ENCODE measurements around the gene GALNT2.

Gene GALNT2

DNA sequence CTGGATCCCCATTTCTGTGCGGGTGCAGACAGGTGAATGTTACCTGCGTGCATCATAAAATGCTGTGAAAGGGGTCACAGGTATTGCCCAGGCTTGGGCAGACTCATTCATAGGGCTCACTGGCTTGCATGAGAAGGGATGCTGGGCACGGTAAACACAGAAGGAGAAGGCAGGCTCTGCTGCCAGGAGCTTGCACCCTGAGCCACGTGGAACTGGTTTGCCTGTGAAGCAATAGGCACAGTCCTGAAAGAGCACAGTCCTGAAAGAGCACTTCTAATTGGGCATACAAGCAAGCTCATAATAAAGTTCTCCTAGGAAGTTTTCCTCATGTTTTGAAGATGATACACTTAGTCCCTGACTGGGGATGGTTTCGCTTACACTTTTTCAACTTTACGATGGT lies 40.9 kb downstream of the GALNT2 start:
- no peak for DNase-seq (ENCODE audit: low read depth)
- TF ChIP-seq, protein P1, sequence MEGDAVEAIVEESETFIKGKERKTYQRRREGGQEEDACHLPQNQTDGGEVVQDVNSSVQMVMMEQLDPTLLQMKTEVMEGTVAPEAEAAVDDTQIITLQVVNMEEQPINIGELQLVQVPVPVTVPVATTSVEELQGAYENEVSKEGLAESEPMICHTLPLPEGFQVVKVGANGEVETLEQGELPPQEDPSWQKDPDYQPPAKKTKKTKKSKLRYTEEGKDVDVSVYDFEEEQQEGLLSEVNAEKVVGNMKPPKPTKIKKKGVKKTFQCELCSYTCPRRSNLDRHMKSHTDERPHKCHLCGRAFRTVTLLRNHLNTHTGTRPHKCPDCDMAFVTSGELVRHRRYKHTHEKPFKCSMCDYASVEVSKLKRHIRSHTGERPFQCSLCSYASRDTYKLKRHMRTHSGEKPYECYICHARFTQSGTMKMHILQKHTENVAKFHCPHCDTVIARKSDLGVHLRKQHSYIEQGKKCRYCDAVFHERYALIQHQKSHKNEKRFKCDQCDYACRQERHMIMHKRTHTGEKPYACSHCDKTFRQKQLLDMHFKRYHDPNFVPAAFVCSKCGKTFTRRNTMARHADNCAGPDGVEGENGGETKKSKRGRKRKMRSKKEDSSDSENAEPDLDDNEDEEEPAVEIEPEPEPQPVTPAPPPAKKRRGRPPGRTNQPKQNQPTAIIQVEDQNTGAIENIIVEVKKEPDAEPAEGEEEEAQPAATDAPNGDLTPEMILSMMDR (IDR thresholded peaks at IDR 0.05; ENCODE audit: control insufficient read depth, extremely low read depth, insufficient read depth): no peak
- no peak overlapping the region for H3K4me3 ChIP-seq (ENCODE audit: low read depth, low read length)

DNA sequence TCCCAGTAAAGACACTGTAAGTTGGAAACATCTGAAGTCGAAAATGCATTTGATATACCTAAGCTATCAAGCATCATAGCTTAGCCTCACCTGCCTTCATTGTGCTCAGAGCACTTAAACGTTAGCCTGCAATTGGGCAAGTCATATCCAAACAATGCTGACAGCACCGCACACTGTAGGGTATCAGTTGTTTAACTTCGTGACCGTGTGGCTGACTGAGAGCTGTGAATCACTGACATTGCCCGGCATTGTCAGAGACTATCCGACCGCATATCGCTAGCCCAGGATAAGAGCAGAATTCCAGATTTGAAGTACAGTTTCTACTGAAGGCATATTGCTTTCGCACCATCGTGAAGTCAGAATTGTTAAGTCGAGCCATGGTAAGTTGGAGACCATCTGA lies 41.5 kb downstream of the GALNT2 start:
- no peak for DNase-seq (ENCODE audit: low read depth)
- TF ChIP-seq, protein P1 (IDR thresholded peaks at IDR 0.05; ENCODE audit: control insufficient read depth, extremely low read depth, insufficient read depth): no peak
- H3K4me3 ChIP-seq (ENCODE audit: low read depth, low read length): no peak overlapping the region

DNA sequence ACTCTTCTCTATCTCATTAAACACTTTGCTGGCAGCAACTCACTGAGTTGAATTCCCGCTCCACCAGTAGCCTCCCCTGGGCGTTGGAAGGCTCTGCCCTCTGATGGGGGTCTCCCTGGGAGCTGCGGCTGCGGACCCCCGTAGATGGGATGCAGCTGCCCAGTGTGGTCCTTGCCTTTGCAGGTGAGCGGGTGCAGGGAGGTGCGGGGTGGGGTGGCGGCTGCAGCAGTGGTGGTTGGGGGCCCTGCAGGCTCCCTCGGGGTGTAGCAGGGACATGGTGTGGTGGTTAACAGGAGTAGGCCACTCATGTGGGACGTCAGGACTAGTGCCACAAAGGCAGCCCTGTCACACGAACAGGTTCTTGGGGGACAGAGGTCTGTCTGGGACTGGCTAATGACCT lies 42.0 kb downstream of the GALNT2 start:
- DNase-seq (ENCODE audit: low read depth): no peak
- TF ChIP-seq, protein P1 (IDR thresholded peaks at IDR 0.05; ENCODE audit: control insufficient read depth, extremely low read depth, insufficient read depth): no peak
- no peak overlapping the region for H3K4me3 ChIP-seq (ENCODE audit: low read depth, low read length)

DNA sequence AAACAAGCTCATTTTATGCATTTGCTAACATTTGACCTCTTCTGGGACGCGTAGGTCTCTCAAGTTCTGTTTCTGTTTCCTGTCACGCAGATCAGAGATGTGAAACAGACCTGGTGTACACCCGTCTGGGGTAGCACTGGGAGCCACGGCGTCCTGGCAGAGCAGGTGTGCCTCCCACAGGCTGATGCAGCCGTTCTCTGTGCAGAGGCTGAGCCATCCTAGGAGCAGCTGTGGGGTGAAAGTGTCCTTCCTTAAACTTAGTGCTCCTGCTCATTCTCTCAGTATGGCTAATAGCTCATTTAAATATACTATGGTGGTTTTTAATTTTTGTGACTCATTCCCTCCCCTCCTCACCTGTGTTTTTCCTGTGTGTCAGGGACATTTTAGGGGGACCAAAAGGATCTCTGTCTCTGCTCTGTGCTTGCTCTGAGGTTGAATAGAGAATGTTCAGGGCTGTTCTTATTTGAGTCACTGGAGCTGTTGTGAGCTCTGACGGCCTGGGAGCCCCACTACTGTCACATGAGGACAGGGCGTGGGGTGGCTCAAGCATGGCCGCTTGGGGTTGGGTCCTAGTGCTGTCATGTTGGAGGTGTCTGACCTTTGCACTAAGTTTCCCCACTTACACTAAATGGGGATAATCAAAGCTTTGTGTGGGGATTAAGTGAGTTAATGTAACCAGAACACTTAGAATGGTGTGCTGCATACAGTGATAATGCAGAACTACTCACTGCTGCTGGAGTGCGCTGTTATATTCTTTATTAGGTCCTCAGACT lies 43.0 kb downstream of the GALNT2 start:
- DNase-seq (ENCODE audit: low read depth): no peak
- H3K4me3 ChIP-seq (ENCODE audit: low read depth, low read length): no peak overlapping the region
- TF ChIP-seq, protein P1 (IDR thresholded peaks at IDR 0.05; ENCODE audit: control insufficient read depth, extremely low read depth, insufficient read depth): no peak

DNA sequence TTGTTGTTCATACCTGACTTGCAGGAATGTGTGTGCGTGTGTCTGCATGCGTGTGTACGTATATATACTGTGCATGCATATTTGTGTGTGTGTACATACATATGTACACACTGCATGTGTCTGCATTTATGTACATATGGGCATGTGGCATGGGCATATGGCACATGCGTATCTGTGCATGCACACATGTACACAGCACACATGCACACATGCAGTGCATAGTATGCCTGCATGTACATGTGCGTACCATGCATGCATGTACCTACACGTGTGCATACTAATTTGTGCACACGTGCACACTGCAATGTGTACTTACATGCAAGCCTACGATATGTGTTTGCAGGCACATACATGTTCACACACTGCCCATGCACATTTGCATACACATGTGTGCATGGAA lies 43.9 kb downstream of the GALNT2 start:
- TF ChIP-seq, protein P1 (IDR thresholded peaks at IDR 0.05; ENCODE audit: control insufficient read depth, extremely low read depth, insufficient read depth): no peak
- no peak for DNase-seq (ENCODE audit: low read depth)
- H3K4me3 ChIP-seq (ENCODE audit: low read depth, low read length): no peak overlapping the region

DNA sequence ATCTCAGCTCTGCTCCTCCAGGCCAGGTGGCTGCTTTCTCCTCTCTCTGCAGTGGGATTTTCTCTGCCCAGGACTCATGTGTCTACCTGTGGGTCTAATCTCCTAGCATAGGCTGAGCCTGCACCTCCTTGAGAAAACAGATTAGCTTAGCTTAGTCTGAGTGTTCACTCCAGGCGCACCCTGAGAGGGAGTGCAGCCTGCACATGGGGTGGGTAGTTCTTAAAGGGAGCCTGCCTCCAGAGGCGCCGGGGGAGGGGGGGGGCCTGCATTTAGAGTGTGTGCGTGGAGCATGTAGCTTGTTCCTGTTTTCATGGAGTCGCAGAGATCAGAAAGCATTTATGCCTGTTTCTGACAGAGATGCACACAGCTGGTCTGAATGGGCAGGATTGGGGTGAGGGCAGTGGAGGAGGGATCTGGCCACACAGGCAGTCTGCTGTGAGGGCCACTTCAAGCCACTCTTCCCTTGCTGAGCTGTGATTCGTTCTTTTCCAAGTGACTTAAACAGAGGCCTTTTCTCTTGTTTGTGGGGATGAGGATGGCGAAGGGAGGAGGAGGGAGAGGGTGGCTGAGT lies 45.2 kb downstream of the GALNT2 start:
- DNase-seq (ENCODE audit: low read depth): no peak
- TF ChIP-seq, protein P1 (IDR thresholded peaks at IDR 0.05; ENCODE audit: control insufficient read depth, extremely low read depth, insufficient read depth): no peak
- no peak overlapping the region for H3K4me3 ChIP-seq (ENCODE audit: low read depth, low read length)
